ENCODE data around the gene GCNT2.
"Not testable (repeated sequence)": the region's sequence is repeated elsewhere in the genome, so short reads cannot be mapped to it uniquely, and the experiment has no call there.

The GCNT2 gene

GRCh38 chr6:10660431-10661191 lies 139.5 kb downstream of the GCNT2 start:
- not testable (repeated sequence) for DNase-seq (ENCODE audit: low read depth in 3 of 3)

GRCh38 chr6:10662207-10662606 lies 141.1 kb downstream of the GCNT2 start:
- no peak for DNase-seq (ENCODE audit: low read depth in 3 of 3)

GRCh38 chr6:10662742-10663141 lies 141.6 kb downstream of the GCNT2 start:
- DNase-seq (ENCODE audit: low read depth in 3 of 3) = no peak

- not testable (repeated sequence) for DNase-seq (ENCODE audit: low read depth in 3 of 3)
These were observed 144.4 kb downstream of the GCNT2 start for GRCh38 chr6:10665595-10665994.

- DNase-seq (ENCODE audit: low read depth in 3 of 3) = no peak
These were observed 147.2 kb downstream of the GCNT2 start for GRCh38 chr6:10668126-10668917.

- DNase-seq (ENCODE audit: low read depth in 3 of 3) = no peak
These were observed 155.3 kb downstream of the GCNT2 start for GRCh38 chr6:10676403-10676802.

GRCh38 chr6:10678456-10678855 lies 157.3 kb downstream of the GCNT2 start:
- DNase-seq (ENCODE audit: low read depth in 3 of 3) = no peak
